Neural cell (in vitro differentiated cells): ENCODE data around the gene SAV1.

Source experiments
- CTCF ChIP-seq: fragments of 450-650 bp; IDR thresholded peaks from 2 replicates; pipeline ENCODE4 v1.5.1; 2014; ENCODE audit warnings: antibody characterized with exemption, mild to moderate bottlenecking, moderate library complexity; ENCODE audit not compliant: poor library complexity, severe bottlenecking
- EP300 ChIP-seq: fragments of 450-650 bp; conservative IDR thresholded peaks from 2 replicates; pipeline ENCODE4 v1.6.1; 2014; ENCODE audit warnings: antibody characterized with exemption, mild to moderate bottlenecking, moderate library complexity; ENCODE audit not compliant: poor library complexity, severe bottlenecking
- EZH2 ChIP-seq: fragments of 200-600, 300-800 bp; shearing (Covaris generic), sonication (generic); IDR thresholded peaks from 2 replicates; pipeline ENCODE4 v1.6.1; 2014; ENCODE audit warnings: antibody characterized with exemption, low read length, borderline replicate concordance, mild to moderate bottlenecking; ENCODE audit not compliant: insufficient read depth, poor library complexity, severe bottlenecking
- MXI1 ChIP-seq: fragments of 450-650 bp; conservative IDR thresholded peaks from 2 replicates; pipeline ENCODE4 v1.6.1; 2014; ENCODE audit warnings: antibody characterized with exemption, mild to moderate bottlenecking; ENCODE audit not compliant: poor library complexity, severe bottlenecking
- POLR2AphosphoS5 ChIP-seq: IDR thresholded peaks from 2 replicates; pipeline ENCODE4 v1.6.1; 2012
- RAD21 ChIP-seq: fragments of 450-650 bp; conservative IDR thresholded peaks from 2 replicates; pipeline ENCODE4 v1.6.1; 2014; ENCODE audit warnings: antibody characterized with exemption, mild to moderate bottlenecking, moderate library complexity
- REST ChIP-seq: IDR thresholded peaks from 2 replicates; pipeline ENCODE4 v1.6.1; 2012; ENCODE audit warnings: borderline replicate concordance
- SMC3 ChIP-seq: fragments of 450-650 bp; conservative IDR thresholded peaks from 2 replicates; pipeline ENCODE4 v1.6.1; 2014; ENCODE audit warnings: antibody characterized with exemption, mild to moderate bottlenecking, moderate library complexity; ENCODE audit not compliant: poor library complexity
- TAF1 ChIP-seq: IDR thresholded peaks from 2 replicates; pipeline ENCODE4 v1.6.1; 2012; ENCODE audit warnings: low read depth

- TF ChIP-seq CTCF (no peak), POLR2AphosphoS5 (no peak), RAD21 (no peak), EZH2 (no peak), REST (no peak), EP300 (no peak), TAF1 (no peak), SMC3 (no peak), MXI1 (no peak)
Measured at GRCh38 chr14:50679674-50680073, 11.6 kb upstream of the SAV1 start.
